ENCODE results near the gene OLIG1. TPM values are rescaled to one million over a fixed set of nuclear protein-coding genes. Genes with fewer than 3 reads are reported as not detected.

OLIG1 gene
- polyA plus RNA-seq, 4 donors, result not detected

DNA sequence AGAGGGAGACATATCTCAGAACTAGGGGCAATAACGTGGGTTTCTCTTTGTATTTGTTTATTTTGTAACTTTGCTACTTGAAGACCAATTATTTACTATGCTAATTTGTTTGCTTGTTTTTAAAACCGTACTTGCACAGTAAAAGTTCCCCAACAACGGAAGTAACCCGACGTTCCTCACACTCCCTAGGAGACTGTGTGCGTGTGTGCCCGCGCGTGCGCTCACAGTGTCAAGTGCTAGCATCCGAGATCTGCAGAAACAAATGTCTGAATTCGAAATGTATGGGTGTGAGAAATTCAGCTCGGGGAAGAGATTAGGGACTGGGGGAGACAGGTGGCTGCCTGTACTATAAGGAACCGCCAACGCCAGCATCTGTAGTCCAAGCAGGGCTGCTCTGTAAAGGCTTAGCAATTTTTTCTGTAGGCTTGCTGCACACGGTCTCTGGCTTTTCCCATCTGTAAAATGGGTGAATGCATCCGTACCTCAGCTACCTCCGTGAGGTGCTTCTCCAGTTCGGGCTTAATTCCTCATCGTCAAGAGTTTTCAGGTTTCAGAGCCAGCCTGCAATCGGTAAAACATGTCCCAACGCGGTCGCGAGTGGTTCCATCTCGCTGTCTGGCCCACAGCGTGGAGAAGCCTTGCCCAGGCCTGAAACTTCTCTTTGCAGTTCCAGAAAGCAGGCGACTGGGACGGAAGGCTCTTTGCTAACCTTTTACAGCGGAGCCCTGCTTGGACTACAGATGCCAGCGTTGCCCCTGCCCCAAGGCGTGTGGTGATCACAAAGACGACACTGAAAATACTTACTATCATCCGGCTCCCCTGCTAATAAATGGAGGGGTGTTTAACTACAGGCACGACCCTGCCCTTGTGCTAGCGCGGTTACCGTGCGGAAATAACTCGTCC lies 45.5 kb upstream of the OLIG1 start:
- Histone ChIP-seq H3K9me3 (ENCODE audit: control insufficient read depth in 2 of 2, insufficient read depth in 1 of 2, low read depth in 1 of 2, low read length in 1 of 2) (no peaks in the 10 kb centered on the region), H3K27me3 (ENCODE audit: control insufficient read depth in 3 of 3, insufficient read depth in 3 of 3, low read length in 3 of 3) (peaks cover 20 to 92% (median 80%) of the 10 kb centered on the region in 3 donors), H3K27ac (ENCODE audit: low read depth in 1 of 3, low read length in 2 of 3) (no peak overlapping the region), H3K4me1 (ENCODE audit: control insufficient read depth in 3 of 3, insufficient read depth in 2 of 3, low read depth in 1 of 3, low read length in 2 of 3) (no peaks in the 10 kb centered on the region), H3K4me3 (ENCODE audit: low read depth in 1 of 3, low read length in 3 of 3) (no peak overlapping the region), H3K36me3 (ENCODE audit: control insufficient read depth in 3 of 3, insufficient read depth in 2 of 3, low read depth in 1 of 3, low read length in 3 of 3) (no peaks in the 10 kb centered on the region)
- FAIRE-seq (no peak), DNase-seq (no peak)
- WGBS, 3 donors, result 7 to 16% (median 15%) methylated on average over 40 of the region's 40 CpGs

- no peak overlapping the region for H3K4me3 ChIP-seq (ENCODE audit: low read depth in 1 of 3, low read length in 3 of 3)
- H3K36me3 ChIP-seq (ENCODE audit: control insufficient read depth in 3 of 3, insufficient read depth in 2 of 3, low read depth in 1 of 3, low read length in 3 of 3), result no peaks in the 10 kb centered on the region
- WGBS, 3 donors, result 4 to 13% (median 9%) methylated on average over 22 of the region's 22 CpGs
- H3K9me3 ChIP-seq (ENCODE audit: control insufficient read depth in 2 of 2, insufficient read depth in 1 of 2, low read depth in 1 of 2, low read length in 1 of 2), result no peaks in the 10 kb centered on the region
- no peak for FAIRE-seq
- peaks cover 20 to 95% (median 83%) of the 10 kb centered on the region in 3 donors for H3K27me3 ChIP-seq (ENCODE audit: control insufficient read depth in 3 of 3, insufficient read depth in 3 of 3, low read length in 3 of 3)
- no peak overlapping the region for H3K27ac ChIP-seq (ENCODE audit: low read depth in 1 of 3, low read length in 2 of 3)
- no peak for DNase-seq
- no peaks in the 10 kb centered on the region for H3K4me1 ChIP-seq (ENCODE audit: control insufficient read depth in 3 of 3, insufficient read depth in 2 of 3, low read depth in 1 of 3, low read length in 2 of 3)
Observed at GRCh38 chr21:33025106-33025488, 44.8 kb upstream of the OLIG1 start.

GRCh38 chr21:33025489-33026442 lies 44.2 kb upstream of the OLIG1 start, which contains the start of gene OLIG2:
OLIG2 (plus strand) TSS chr21:33025935; CDS start chr21:33026863, 928 bp downstream.
- DNase-seq (no peak), FAIRE-seq (no peak)
- H3K27ac ChIP-seq (ENCODE audit: low read depth in 1 of 3, low read length in 2 of 3), result no peak within 1 kb of the TSS
- no peak within 1 kb of the TSS for H3K4me3 ChIP-seq (ENCODE audit: low read depth in 1 of 3, low read length in 3 of 3)
- 3 to 8% (median 7%) methylated on average over 53 to 59 of the region's 59 CpGs for WGBS, 3 donors
- H3K27me3 ChIP-seq (ENCODE audit: control insufficient read depth in 3 of 3, insufficient read depth in 3 of 3, low read length in 3 of 3), result peaks cover 20 to 95% (median 83%) of the 10 kb centered on the region in 3 donors
- no peaks in the 10 kb centered on the region for H3K9me3 ChIP-seq (ENCODE audit: control insufficient read depth in 2 of 2, insufficient read depth in 1 of 2, low read depth in 1 of 2, low read length in 1 of 2)
- H3K4me1 ChIP-seq (ENCODE audit: control insufficient read depth in 3 of 3, insufficient read depth in 2 of 3, low read depth in 1 of 3, low read length in 2 of 3), result no peaks in the 10 kb centered on the region
- no peaks in the 10 kb centered on the region for H3K36me3 ChIP-seq (ENCODE audit: control insufficient read depth in 3 of 3, insufficient read depth in 2 of 3, low read depth in 1 of 3, low read length in 3 of 3)

DNA sequence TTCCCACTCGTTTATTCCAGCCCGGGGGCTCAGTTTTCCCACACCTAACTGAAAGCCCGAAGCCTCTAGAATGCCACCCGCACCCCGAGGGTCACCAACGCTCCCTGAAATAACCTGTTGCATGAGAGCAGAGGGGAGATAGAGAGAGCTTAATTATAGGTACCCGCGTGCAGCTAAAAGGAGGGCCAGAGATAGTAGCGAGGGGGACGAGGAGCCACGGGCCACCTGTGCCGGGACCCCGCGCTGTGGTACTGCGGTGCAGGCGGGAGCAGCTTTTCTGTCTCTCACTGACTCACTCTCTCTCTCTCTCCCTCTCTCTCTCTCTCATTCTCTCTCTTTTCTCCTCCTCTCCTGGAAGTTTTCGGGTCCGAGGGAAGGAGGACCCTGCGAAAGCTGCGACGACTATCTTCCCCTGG lies 43.5 kb upstream of the OLIG1 start:
- Histone ChIP-seq H3K27me3 (ENCODE audit: control insufficient read depth in 3 of 3, insufficient read depth in 3 of 3, low read length in 3 of 3) (peaks cover 20 to 95% (median 82%) of the 10 kb centered on the region in 3 donors), H3K27ac (ENCODE audit: low read depth in 1 of 3, low read length in 2 of 3) (no peak overlapping the region), H3K36me3 (ENCODE audit: control insufficient read depth in 3 of 3, insufficient read depth in 2 of 3, low read depth in 1 of 3, low read length in 3 of 3) (no peaks in the 10 kb centered on the region), H3K4me3 (ENCODE audit: low read depth in 1 of 3, low read length in 3 of 3) (no peak overlapping the region), H3K9me3 (ENCODE audit: control insufficient read depth in 2 of 2, insufficient read depth in 1 of 2, low read depth in 1 of 2, low read length in 1 of 2) (no peaks in the 10 kb centered on the region), H3K4me1 (ENCODE audit: control insufficient read depth in 3 of 3, insufficient read depth in 2 of 3, low read depth in 1 of 3, low read length in 2 of 3) (no peaks in the 10 kb centered on the region)
- 7 to 22% (median 16%) methylated on average over 18 to 21 of the region's 21 CpGs for WGBS, 3 donors
- DNase-seq (no peak), FAIRE-seq (no peak)

DNA sequence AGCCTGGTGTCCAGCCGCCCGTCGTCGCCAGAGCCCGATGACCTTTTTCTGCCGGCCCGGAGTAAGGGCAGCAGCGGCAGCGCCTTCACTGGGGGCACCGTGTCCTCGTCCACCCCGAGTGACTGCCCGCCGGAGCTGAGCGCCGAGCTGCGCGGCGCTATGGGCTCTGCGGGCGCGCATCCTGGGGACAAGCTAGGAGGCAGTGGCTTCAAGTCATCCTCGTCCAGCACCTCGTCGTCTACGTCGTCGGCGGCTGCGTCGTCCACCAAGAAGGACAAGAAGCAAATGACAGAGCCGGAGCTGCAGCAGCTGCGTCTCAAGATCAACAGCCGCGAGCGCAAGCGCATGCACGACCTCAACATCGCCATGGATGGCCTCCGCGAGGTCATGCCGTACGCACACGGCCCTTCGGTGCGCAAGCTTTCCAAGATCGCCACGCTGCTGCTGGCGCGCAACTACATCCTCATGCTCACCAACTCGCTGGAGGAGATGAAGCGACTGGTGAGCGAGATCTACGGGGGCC lies 43.0 kb upstream of the OLIG1 start:
- Histone ChIP-seq H3K36me3 (ENCODE audit: control insufficient read depth in 3 of 3, insufficient read depth in 2 of 3, low read depth in 1 of 3, low read length in 3 of 3) (no peaks in the 10 kb centered on the region), H3K27ac (ENCODE audit: low read depth in 1 of 3, low read length in 2 of 3) (no peak overlapping the region), H3K4me3 (ENCODE audit: low read depth in 1 of 3, low read length in 3 of 3) (no peak overlapping the region), H3K9me3 (ENCODE audit: control insufficient read depth in 2 of 2, insufficient read depth in 1 of 2, low read depth in 1 of 2, low read length in 1 of 2) (no peaks in the 10 kb centered on the region), H3K27me3 (ENCODE audit: control insufficient read depth in 3 of 3, insufficient read depth in 3 of 3, low read length in 3 of 3) (peaks cover 20 to 95% (median 82%) of the 10 kb centered on the region in 3 donors), H3K4me1 (ENCODE audit: control insufficient read depth in 3 of 3, insufficient read depth in 2 of 3, low read depth in 1 of 3, low read length in 2 of 3) (no peaks in the 10 kb centered on the region)
- peak in 1 of 2 donors; percentile 46 for DNase-seq
- 4 to 11% (median 11%) methylated on average over 45 to 54 of the region's 54 CpGs for WGBS, 3 donors
- FAIRE-seq, result no peak

- no peak for DNase-seq
- H3K27me3 ChIP-seq (ENCODE audit: control insufficient read depth in 3 of 3, insufficient read depth in 3 of 3, low read length in 3 of 3), result peaks cover 22 to 95% (median 82%) of the 10 kb centered on the region in 3 donors
- WGBS, 3 donors, result 3 to 10% (median 7%) methylated on average over 58 to 85 of the region's 85 CpGs
- H3K9me3 ChIP-seq (ENCODE audit: control insufficient read depth in 2 of 2, insufficient read depth in 1 of 2, low read depth in 1 of 2, low read length in 1 of 2), result no peaks in the 10 kb centered on the region
- H3K4me3 ChIP-seq (ENCODE audit: low read depth in 1 of 3, low read length in 3 of 3), result no peak overlapping the region
- no peaks in the 10 kb centered on the region for H3K36me3 ChIP-seq (ENCODE audit: control insufficient read depth in 3 of 3, insufficient read depth in 2 of 3, low read depth in 1 of 3, low read length in 3 of 3)
- no peak for FAIRE-seq
- no peaks in the 10 kb centered on the region for H3K4me1 ChIP-seq (ENCODE audit: control insufficient read depth in 3 of 3, insufficient read depth in 2 of 3, low read depth in 1 of 3, low read length in 2 of 3)
- H3K27ac ChIP-seq (ENCODE audit: low read depth in 1 of 3, low read length in 2 of 3), result no peak overlapping the region
Observed at GRCh38 chr21:33027401-33028286, 42.3 kb upstream of the OLIG1 start.

DNA sequence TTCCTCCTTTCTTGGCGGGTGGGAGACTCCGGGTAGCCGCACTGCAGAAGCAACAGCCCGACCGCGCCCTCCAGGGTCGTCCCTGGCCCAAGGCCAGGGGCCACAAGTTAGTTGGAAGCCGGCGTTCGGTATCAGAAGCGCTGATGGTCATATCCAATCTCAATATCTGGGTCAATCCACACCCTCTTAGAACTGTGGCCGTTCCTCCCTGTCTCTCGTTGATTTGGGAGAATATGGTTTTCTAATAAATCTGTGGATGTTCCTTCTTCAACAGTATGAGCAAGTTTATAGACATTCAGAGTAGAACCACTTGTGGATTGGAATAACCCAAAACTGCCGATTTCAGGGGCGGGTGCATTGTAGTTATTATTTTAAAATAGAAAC lies 41.7 kb upstream of the OLIG1 start:
- Histone ChIP-seq H3K27ac (ENCODE audit: low read depth in 1 of 3, low read length in 2 of 3) (no peak overlapping the region), H3K27me3 (ENCODE audit: control insufficient read depth in 3 of 3, insufficient read depth in 3 of 3, low read length in 3 of 3) (peaks cover 24 to 93% (median 78%) of the 10 kb centered on the region in 3 donors), H3K36me3 (ENCODE audit: control insufficient read depth in 3 of 3, insufficient read depth in 2 of 3, low read depth in 1 of 3, low read length in 3 of 3) (no peaks in the 10 kb centered on the region), H3K4me1 (ENCODE audit: control insufficient read depth in 3 of 3, insufficient read depth in 2 of 3, low read depth in 1 of 3, low read length in 2 of 3) (no peaks in the 10 kb centered on the region), H3K4me3 (ENCODE audit: low read depth in 1 of 3, low read length in 3 of 3) (no peak overlapping the region), H3K9me3 (ENCODE audit: control insufficient read depth in 2 of 2, insufficient read depth in 1 of 2, low read depth in 1 of 2, low read length in 1 of 2) (no peaks in the 10 kb centered on the region)
- WGBS, 3 donors, result 3 to 4% (median 3%) methylated on average over 9 to 15 of the region's 15 CpGs
- FAIRE-seq (no peak), DNase-seq (no peak)
